C4-2B (cell line): ENCODE results near the gene SF3B3.

Source experiments
- H3K27ac ChIP-seq: fragments of 450-650 bp; 2 replicates; pipeline ENCODE4 v1.5.1; 2017
- CTCF ChIP-seq: fragments of 450-650 bp; conservative IDR thresholded peaks from 2 replicates; pipeline ENCODE4 v1.5.1; 2017; ENCODE audit warnings: mild to moderate bottlenecking
- ZFX ChIP-seq: fragments of 450-650 bp; IDR thresholded peaks from 2 replicates; pipeline ENCODE4 v1.6.1; 2017

Gene SF3B3

GRCh38 chr16:70480127-70481105 is 43.2 kb upstream of the SF3B3 start:
- TF ChIP-seq ZFX: no peak

GRCh38 chr16:70481929-70482536 is 41.6 kb upstream of the SF3B3 start:
- no peak overlapping the region for H3K27ac ChIP-seq

More at GRCh38 chr16:70480127-70481105, 43.2 kb upstream of the SF3B3 start:
- no peak overlapping the region for H3K27ac ChIP-seq

DNA sequence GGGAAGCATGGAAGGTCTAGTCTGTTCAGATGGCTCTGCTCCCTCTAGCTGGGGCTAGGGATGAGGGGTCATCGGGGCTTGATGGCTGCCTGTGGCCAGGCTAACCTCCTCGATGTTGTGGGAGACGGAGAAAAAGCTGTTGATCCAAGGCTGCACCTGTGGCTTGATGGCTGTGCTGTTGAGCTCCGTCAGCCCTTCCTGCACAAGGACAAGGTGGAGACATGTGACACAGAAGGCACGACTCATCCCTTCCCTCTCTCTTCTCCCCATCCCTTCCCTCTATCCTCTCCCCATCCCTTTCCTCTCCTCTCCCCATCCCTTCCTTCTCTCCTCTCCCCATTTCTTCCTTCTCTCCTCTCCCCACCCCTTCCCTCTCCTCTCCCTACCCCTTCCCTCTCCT is 41.0 kb upstream of the SF3B3 start:
- TF ChIP-seq ZFX: no peak
- TF ChIP-seq CTCF: no peak
- no peak overlapping the region for H3K27ac ChIP-seq

More at GRCh38 chr16:70481929-70482536, 41.6 kb upstream of the SF3B3 start:
- TF ChIP-seq ZFX: no peak
- TF ChIP-seq CTCF: no peak

DNA sequence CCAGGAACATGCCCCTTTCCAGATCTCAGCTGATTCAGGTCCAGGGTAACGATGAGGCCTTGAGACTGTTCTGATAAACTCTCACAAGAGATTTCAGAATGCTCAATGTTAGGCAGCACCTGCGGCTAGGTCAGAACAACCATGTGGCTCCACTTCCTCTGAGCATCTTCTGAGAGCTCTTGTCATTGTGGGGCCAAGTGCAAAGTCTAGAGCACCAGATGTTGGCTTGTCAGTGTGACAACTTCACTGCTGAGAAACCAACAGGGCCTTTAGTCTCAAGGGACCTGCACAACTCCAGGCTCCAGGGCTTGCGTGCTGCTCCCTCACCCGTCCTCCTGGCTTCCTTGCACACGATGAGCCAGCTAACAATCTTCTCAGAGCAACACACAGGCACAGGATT is 40.2 kb upstream of the SF3B3 start:
- no peak overlapping the region for H3K27ac ChIP-seq

DNA sequence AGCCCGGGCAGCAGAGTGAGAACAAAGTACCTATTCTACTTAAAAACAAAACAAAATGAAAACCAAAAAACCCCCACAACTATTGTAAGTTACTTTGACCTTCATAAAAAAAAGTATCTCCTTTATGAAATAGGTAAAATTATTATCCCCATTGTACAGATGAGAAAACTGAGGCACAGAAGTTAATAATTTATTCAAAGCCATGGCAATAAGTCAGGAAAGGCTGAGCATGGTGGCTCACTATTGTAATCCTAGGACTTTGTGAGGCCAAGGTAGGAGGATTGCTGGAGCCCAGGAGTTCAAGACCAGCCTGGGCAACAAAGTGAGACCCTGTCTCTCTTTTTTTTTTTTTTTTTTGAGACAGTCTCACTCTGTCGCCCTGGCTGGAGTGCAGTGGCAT is 38.7 kb upstream of the SF3B3 start:
- TF ChIP-seq ZFX (no peak), CTCF (no peak)
- no peak overlapping the region for H3K27ac ChIP-seq

More for the DNA sequence above, 40.2 kb upstream of the SF3B3 start:
- no peak for TF ChIP-seq ZFX
- no peak for TF ChIP-seq CTCF

DNA sequence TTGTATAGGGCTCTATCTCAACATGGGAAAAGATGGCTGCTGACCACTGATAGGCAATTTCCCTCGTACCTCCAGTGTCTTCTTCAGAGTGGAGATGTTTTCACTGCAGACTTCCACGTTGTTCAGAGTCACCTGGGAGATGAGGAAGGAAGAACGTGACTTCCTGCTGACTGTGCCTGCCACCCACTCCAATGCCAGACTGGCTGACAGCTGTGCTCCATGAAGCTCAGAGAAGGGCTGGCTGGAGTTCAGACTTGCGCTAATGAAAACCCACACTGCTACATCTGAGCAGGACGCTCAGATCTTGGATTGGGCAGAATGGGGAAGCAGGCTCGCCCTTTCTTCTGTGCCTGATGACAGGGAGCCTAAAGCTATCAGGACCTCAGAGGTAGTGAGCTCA is 33.4 kb upstream of the SF3B3 start:
- TF ChIP-seq CTCF: no peak
- no peak for TF ChIP-seq ZFX
- no peak overlapping the region for H3K27ac ChIP-seq

- TF ChIP-seq ZFX (no peak), CTCF (no peak)
- no peak overlapping the region for H3K27ac ChIP-seq
Observed at GRCh38 chr16:70493802-70494201, 29.8 kb upstream of the SF3B3 start.
